HEK293T (cell line): Measurements from ENCODE around the gene TP53RK.
"Not testable (repeated sequence)": the region's sequence is repeated elsewhere in the genome, so short reads cannot be mapped to it uniquely, and the experiment has no call there.

ENCODE experiments used
- CTCF ChIA-PET: fragments of 350-600 bp; formaldehyde crosslinking; extraction: SDS; loops from one replicate; lab custom pipeline; 2021; ENCODE audit warnings: antibody characterized with exemption, inconsistent platforms; lab: Yijun Ruan, JAX
- POLR2A ChIA-PET: fragments of 350-600 bp; formaldehyde crosslinking; extraction: SDS; loops from one replicate; lab custom pipeline; 2020; ENCODE audit warnings: antibody characterized with exemption, inconsistent platforms; lab: Yijun Ruan, JAX
- DNase-seq: peaks from one replicate; pipeline ENCODE4 v3.0.0; 2012; ENCODE audit warnings: mixed read lengths; ENCODE audit errors: extremely low spot score
- ARNT ChIP-seq: fragments of 450-650 bp; IDR thresholded peaks from 2 replicates; pipeline ENCODE4 v1.6.1; 2017; ENCODE audit warnings: mild to moderate bottlenecking
- BHLHE40 ChIP-seq: fragments of 450-650 bp; IDR thresholded peaks from 2 replicates; pipeline ENCODE4 v1.6.1; 2016; ENCODE audit warnings: mild to moderate bottlenecking, moderate library complexity, borderline replicate concordance
- CTBP1 ChIP-seq: fragments of 450-650 bp; IDR thresholded peaks from 2 replicates; pipeline ENCODE4 v1.6.1; 2016; ENCODE audit warnings: borderline replicate concordance
- ELF4 ChIP-seq: fragments of 450-650 bp; IDR thresholded peaks from 2 replicates; pipeline ENCODE4 v1.6.1; 2017; ENCODE audit warnings: antibody characterized with exemption
- FOXA1 ChIP-seq: fragments of 450-650 bp; IDR thresholded peaks from 2 replicates; pipeline ENCODE4 v1.6.1; 2016; ENCODE audit warnings: mild to moderate bottlenecking
- FOXK2 ChIP-seq: fragments of 450-650 bp; IDR thresholded peaks from 2 replicates; pipeline ENCODE4 v1.6.1; 2016; ENCODE audit warnings: mild to moderate bottlenecking
- FOXM1 ChIP-seq: fragments of 450-650 bp; IDR thresholded peaks from 2 replicates; pipeline ENCODE4 v1.6.1; 2017; ENCODE audit warnings: mild to moderate bottlenecking, borderline replicate concordance
- HDGF ChIP-seq: fragments of 450-650 bp; IDR thresholded peaks from 2 replicates; pipeline ENCODE4 v1.6.1; 2017; ENCODE audit warnings: antibody characterized with exemption, borderline replicate concordance
- L3MBTL2 ChIP-seq: fragments of 450-650 bp; conservative IDR thresholded peaks from 2 replicates; pipeline ENCODE4 v1.6.1; 2016; ENCODE audit warnings: mild to moderate bottlenecking
- LEF1 ChIP-seq: fragments of 450-650 bp; IDR thresholded peaks from 2 replicates; pipeline ENCODE4 v1.6.1; 2017; ENCODE audit warnings: mild to moderate bottlenecking, borderline replicate concordance
- NFRKB ChIP-seq: fragments of 450-650 bp; IDR thresholded peaks from 2 replicates; pipeline ENCODE4 v1.6.1; 2016; ENCODE audit warnings: mild to moderate bottlenecking, moderate library complexity
- SP1 ChIP-seq: fragments of 450-650 bp; IDR thresholded peaks from 2 replicates; pipeline ENCODE4 v1.6.1; 2017
- SUZ12 ChIP-seq: fragments of 450-650 bp; IDR thresholded peaks from 2 replicates; pipeline ENCODE4 v1.6.1; 2016; ENCODE audit warnings: mild to moderate bottlenecking
- TARDBP ChIP-seq: fragments of 450-650 bp; IDR thresholded peaks from 2 replicates; pipeline ENCODE4 v1.6.1; 2016
- ZNF384 ChIP-seq: fragments of 450-650 bp; IDR thresholded peaks from 2 replicates; pipeline ENCODE4 v1.6.1; 2016
- TF ChIP-seq, protein P1 (sequence below): fragments of 450-650 bp; IDR thresholded peaks from 2 replicates; pipeline ENCODE4 v1.6.1; 2016

The TP53RK gene

DNA sequence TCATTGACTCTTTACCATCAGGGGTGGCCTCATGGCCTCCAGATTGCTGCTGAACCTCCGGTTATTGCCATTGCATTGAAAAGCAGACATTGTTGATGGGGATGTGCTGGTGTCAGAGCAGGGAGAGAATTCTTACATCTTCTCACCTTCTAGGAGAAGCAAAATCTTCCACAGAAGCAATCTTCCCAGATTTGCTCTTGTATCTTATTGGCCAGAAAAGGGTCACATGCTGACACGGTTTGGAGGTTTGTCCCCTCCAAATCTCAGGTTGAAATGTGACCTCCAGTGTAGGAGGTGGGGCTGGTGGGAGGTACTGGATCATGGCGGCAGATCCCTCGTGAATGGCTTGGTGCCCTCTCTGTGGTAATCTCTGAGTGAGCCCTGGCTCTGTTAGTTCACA lies 10.7 kb downstream of the TP53RK start:
- ChIA-PET POLR2A (no interaction called here), CTCF (no interaction called here)
- no peak for DNase-seq
- TF ChIP-seq ARNT (no peak), FOXA1 (no peak), HDGF (no peak), FOXK2 (no peak), SUZ12 (no peak), L3MBTL2 (no peak)
- TF ChIP-seq, protein P1, sequence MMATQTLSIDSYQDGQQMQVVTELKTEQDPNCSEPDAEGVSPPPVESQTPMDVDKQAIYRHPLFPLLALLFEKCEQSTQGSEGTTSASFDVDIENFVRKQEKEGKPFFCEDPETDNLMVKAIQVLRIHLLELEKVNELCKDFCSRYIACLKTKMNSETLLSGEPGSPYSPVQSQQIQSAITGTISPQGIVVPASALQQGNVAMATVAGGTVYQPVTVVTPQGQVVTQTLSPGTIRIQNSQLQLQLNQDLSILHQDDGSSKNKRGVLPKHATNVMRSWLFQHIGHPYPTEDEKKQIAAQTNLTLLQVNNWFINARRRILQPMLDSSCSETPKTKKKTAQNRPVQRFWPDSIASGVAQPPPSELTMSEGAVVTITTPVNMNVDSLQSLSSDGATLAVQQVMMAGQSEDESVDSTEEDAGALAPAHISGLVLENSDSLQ, result no peak

DNA sequence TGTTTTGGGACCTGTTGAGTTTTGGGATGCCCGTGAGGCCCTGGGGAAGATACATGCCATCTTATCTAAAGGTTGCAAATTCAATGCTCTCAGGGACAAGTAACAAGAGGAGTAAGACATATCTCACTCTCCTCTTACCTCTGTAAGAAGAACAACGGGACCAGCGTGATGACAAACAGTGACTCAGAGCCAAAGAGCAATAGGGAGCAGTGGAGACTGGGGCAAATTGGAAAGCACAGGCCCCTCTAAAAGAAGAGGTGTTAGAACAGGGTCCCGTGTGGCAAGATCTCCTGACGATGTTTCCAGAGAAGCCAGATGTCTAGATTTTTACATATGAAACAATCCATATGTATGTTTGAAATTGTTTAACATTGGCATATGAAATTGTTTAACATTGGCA lies 11.6 kb downstream of the TP53RK start:
- CTCF ChIA-PET, result no interaction called here
- POLR2A ChIA-PET, result no interaction called here
- DNase-seq, result no peak
- no peak for TF ChIP-seq SUZ12
- TF ChIP-seq ZNF384, result no peak
- TF ChIP-seq FOXM1, result no peak
- no peak for TF ChIP-seq LEF1
- TF ChIP-seq ELF4, result no peak
- no peak for TF ChIP-seq TARDBP
- no peak for TF ChIP-seq BHLHE40
- TF ChIP-seq ARNT, result no peak
- no peak for TF ChIP-seq NFRKB
- no peak for TF ChIP-seq L3MBTL2
- no peak for TF ChIP-seq FOXK2
- no peak for TF ChIP-seq CTBP1

DNA sequence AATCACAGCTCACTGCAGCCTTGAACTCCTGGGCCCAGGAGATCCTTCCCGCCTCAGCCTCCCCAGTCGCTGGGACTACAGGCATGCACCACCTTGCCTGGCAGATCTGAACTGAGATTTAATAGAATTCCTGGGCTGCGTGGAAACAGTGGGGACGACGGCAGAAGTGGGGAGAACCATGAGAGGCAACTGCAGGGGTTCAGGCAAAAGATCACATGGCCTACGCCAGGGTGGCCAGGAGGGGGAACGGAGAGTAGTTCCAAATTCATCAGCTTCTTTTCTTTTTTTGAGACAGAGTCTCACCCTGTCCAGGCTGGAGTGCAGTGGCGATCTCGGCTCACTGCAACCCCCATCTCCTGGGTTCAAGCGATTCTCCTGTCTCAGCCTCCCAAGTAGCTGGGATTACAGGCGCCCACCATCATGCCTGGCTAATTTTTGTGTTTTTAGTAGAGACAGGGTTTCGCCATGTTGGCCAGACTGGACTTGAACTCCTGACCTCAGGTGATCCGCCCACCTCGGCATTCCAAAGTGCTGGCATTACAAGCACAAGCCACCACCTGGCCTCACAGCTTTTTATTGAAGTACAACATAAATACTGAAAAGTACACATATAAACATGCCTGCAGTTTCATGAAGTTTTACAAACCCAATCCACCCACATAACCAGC lies 12.5 kb downstream of the TP53RK start:
- DNase-seq, POLR2A ChIA-PET: not testable (repeated sequence)
- CTCF ChIA-PET, result interaction anchor here (0.6 kb wide), 1 partner anchor 185 kb away, joined by 3 read pairs; no protein-coding TSS in a partner anchor

DNA sequence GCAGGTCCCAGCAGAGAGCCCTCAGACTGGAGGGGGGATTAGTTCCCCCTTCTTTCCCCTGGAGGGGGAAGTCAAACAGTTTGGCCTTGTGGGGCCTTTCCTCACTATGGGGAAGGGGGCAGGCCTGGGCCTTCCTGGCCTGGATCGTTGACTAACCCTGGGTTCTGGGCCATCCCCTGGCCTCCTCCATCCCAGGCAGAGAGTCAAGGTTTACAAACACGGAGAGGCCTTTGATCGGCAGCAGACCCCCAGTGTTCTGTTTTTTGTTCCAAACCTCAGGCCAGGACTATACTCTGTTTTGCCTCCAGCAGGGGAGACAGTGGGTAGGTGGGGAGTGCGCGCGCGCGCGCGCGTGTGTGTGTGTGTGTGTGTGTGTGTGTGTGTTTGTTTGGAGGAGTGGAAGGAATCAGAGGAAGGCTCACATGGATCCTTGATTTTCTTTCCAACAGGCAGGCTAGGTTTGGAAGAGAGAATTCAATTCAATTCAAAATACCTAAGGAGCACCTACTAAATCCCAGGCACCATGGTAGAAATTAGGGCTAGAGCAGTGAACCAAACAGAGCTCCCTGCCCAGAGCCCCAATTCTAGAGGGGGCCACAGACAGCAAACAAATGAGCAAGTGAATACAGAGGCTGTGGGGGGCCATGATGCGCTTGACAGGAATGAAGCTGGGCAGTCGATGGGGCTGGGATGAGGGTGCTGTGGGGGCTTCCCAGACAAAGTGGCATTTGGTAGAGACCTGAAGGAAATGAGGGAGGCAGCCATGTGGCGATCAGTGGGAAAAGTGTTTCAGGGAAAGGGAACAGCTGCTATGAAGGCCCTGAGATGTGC lies 14.8 kb downstream of the TP53RK start:
- ChIA-PET POLR2A (no interaction called here), CTCF (no interaction called here)
- no peak for DNase-seq
- TF ChIP-seq FOXA1, result no peak
- no peak for TF ChIP-seq TARDBP
- TF ChIP-seq SUZ12, result no peak
- no peak for TF ChIP-seq HDGF

DNA sequence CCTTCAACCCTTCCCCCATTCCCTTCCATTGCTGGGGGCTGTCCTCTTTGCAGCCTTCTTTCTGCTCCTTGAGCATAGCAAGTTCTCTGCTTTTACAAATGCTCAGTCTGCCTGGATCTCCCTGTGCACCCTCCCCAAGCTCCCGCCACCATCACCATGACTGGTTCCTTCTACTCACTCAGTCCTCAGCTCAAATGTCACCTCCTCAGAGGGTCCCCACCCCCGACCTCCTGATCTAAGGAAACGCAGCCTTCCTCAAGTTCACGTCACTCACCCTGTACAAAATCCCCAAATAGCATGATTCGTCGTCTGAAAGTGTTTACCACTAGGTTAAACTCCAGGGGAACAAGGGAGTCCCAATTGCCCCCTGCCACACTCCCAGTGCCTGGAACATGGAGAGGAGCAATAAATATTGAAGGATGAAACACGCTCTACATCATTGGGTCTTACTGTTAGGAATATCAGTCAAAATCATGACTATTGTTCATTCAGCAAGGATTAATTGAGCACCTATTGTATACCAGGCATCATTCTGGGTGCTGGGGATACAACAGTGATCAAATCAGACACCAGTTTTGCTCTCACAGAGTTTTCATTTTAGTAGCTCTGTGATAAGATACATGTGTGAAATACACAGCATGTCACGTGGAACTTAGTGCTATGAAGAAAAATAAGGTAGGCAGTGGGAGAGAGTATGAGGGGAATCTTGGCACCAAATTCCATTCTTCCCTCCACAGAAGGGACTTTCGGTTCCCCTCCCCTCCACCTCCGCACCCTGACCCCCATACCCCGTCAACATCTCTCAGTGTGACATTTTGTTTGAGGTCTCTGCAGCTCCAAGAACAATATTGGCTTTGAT lies 15.6 kb downstream of the TP53RK start:
- DNase-seq, result no peak
- ChIA-PET POLR2A (no interaction called here), CTCF (no interaction called here)
- TF ChIP-seq FOXM1 (no peak), FOXK2 (no peak), ZNF384 (no peak)

DNA sequence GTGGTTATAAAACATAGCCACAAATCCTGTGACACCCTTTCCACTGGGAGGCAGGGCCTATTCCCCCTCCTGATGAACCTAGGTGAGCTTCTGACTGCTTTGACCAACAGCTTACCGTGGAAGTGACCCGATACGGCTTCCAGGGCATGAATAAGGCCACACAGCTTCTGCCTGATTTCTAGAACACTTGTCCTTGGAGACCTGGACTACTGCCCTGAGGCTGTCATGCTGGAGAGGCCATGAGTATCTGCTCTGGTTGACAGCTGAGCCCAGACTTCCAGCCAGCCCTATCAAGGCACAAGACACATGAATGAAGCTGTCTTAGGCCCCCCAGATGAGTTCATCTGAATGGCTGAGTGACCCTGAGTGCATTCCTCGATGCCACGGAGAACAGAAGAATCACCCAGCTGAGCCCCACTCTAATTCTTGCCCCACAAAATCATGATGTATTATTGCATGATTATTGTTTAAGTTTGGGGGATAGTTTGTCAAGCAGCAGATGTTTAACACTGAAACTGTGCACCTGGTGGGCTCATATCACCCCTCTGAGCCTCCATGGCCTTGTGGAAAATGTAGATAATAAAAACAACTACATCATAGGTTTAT lies 16.6 kb downstream of the TP53RK start:
- no peak for DNase-seq
- TF ChIP-seq SUZ12 (no peak), TARDBP (no peak), ELF4 (no peak), HDGF (no peak), LEF1 (no peak), BHLHE40 (no peak), ZNF384 (no peak), L3MBTL2 (no peak), NFRKB (no peak), FOXA1 (no peak), FOXM1 (no peak), CTBP1 (no peak), SP1 (no peak)
- TF ChIP-seq, protein P1, result no peak
- CTCF ChIA-PET, result interaction anchor here (0.6 kb wide), 1 partner anchor 520 kb away, joined by 5 read pairs; no protein-coding TSS in a partner anchor
- POLR2A ChIA-PET, result no interaction called here
